Naive thymus-derived CD4-positive, alpha-beta T cell (primary cell): ENCODE data around the gene JAG2. TPM values are rescaled to one million over a fixed set of nuclear protein-coding genes. Genes with fewer than 3 reads are reported as not detected.
"Not testable (repeated sequence)": the region's sequence is repeated elsewhere in the genome, so short reads cannot be mapped to it uniquely, and the experiment has no call there.

Experiments
- ATAC-seq: fragments of 150-1000 bp; cut with Tn5 transposase; 2 replicates; pipeline ENCODE4 v1.10.0; 2021; ENCODE audit warnings: mild to moderate bottlenecking, moderate library complexity
- CTCF ChIA-PET: fragments of 350-600 bp; sonication (Branson Sonifier 250); formaldehyde crosslinking; loops from one replicate; lab custom pipeline; 2021; ENCODE audit warnings: antibody characterized with exemption; lab: Charles Lee
- POLR2A ChIA-PET: fragments of 350-600 bp; sonication (Branson Sonifier 250); formaldehyde crosslinking; loops from one replicate; lab custom pipeline; 2021; ENCODE audit warnings: antibody characterized with exemption, inconsistent platforms; lab: Charles Lee
- DNase-seq, 9 donors: peaks; one replicate each; pipeline versions ENCODE4 v3.0.0 to v3.0.0-alpha.2; 2020 to 2022; ENCODE audit warnings: mixed read lengths in 1 of 9
- H3K27ac ChIP-seq: one replicate; pipeline ENCODE4 v1.7.0; 2013; ENCODE audit warnings: mild to moderate bottlenecking, low read depth, low read length, moderate library complexity
- H3K27me3 ChIP-seq, 2 donors: one replicate each; pipeline ENCODE4 v1.7.0; 2013; ENCODE audit warnings: low read length in 2 of 2, mild to moderate bottlenecking in 2 of 2, moderate library complexity in 2 of 2; ENCODE audit not compliant: control insufficient read depth in 2 of 2, insufficient read depth in 2 of 2
- H3K36me3 ChIP-seq, 3 experiments: 1 replicate in 2 of 3; 2 replicates in 1 of 3; pipeline ENCODE4 v1.7.0; 2013; ENCODE audit warnings: low read length in 3 of 3, mild to moderate bottlenecking in 3 of 3, moderate library complexity in 1 of 3; ENCODE audit not compliant: insufficient read depth in 3 of 3, control insufficient read depth in 2 of 3
- H3K4me1 ChIP-seq, 2 donors: one replicate each; pipeline ENCODE4 v1.7.0; 2013; ENCODE audit warnings: low read length in 2 of 2, mild to moderate bottlenecking in 2 of 2, moderate library complexity in 1 of 2; ENCODE audit not compliant: control insufficient read depth in 2 of 2, insufficient read depth in 2 of 2
- H3K4me3 ChIP-seq: 2 replicates; pipeline ENCODE4 v1.7.0; 2013; ENCODE audit warnings: mild to moderate bottlenecking, low read length
- H3K9me3 ChIP-seq, 3 experiments: 1 replicate in 2 of 3; 2 replicates in 1 of 3; pipeline ENCODE4 v1.7.0; 2013; ENCODE audit warnings: low read length in 3 of 3; ENCODE audit not compliant: control insufficient read depth in 2 of 3
- H3K27ac Mint-ChIP-seq, 9 donors: one replicate each; pipeline ENCODE4 v1.8.0; 2020 to 2022; ENCODE audit warnings: mixed read lengths in 9 of 9, mild to moderate bottlenecking in 8 of 9, moderate library complexity in 5 of 9, inconsistent platforms in 2 of 9
- H3K27me3 Mint-ChIP-seq, 5 donors: one replicate each; pipeline ENCODE4 v1.8.0; 2021 to 2022; ENCODE audit warnings: mixed read lengths in 5 of 5, mild to moderate bottlenecking in 1 of 5
- H3K36me3 Mint-ChIP-seq, 5 donors: one replicate each; pipeline ENCODE4 v1.8.0; 2020 to 2022; ENCODE audit warnings: mixed read lengths in 5 of 5, mild to moderate bottlenecking in 3 of 5, inconsistent platforms in 1 of 5
- H3K4me1 Mint-ChIP-seq, 7 donors: one replicate each; pipeline ENCODE4 v1.8.0; 2020 to 2022; ENCODE audit warnings: mixed read lengths in 7 of 7, mild to moderate bottlenecking in 3 of 7, inconsistent platforms in 1 of 7
- H3K4me3 Mint-ChIP-seq, 10 donors: one replicate each; pipeline ENCODE4 v1.8.0; 2020 to 2022; ENCODE audit warnings: mild to moderate bottlenecking in 10 of 10, mixed read lengths in 10 of 10, moderate library complexity in 6 of 10, inconsistent platforms in 2 of 10
- H3K9me3 Mint-ChIP-seq, 11 donors: one replicate each; pipeline ENCODE4 v1.8.0; 2020 to 2022; ENCODE audit warnings: mixed read lengths in 11 of 11, mild to moderate bottlenecking in 4 of 11, inconsistent platforms in 1 of 11, moderate library complexity in 1 of 11
- intact Hi-C, 2 donors: fragments of 100-400 bp; cut with micrococcal nuclease; formaldehyde crosslinking; loops; one replicate each; pipeline ENCODE4 v1.15.1; 2023
- polyA plus RNA-seq, 2 donors: library from polyadenylated mRNA; unstranded; fragments of 300-500 nt; fragmentation: Illumina TruSeq; gene quantifications; one replicate each; pipeline ENCODE4 v1.2.3, GENCODE V29; 2021
- total RNA-seq, 6 experiments: library from RNA in 5 of 6; stranded (reverse) in 5 of 6; gene quantifications; 1 replicate in 5 of 6; 2 replicates in 1 of 6; pipeline ENCODE4 v1.2.3 and lab custom pipeline; 2021 to 2026

JAG2 gene
- total and polyA plus RNA-seq, 7 experiments from 2014 or later = 0.21 to 5.7 (median 1.3) TPM; not detected in 1

DNA sequence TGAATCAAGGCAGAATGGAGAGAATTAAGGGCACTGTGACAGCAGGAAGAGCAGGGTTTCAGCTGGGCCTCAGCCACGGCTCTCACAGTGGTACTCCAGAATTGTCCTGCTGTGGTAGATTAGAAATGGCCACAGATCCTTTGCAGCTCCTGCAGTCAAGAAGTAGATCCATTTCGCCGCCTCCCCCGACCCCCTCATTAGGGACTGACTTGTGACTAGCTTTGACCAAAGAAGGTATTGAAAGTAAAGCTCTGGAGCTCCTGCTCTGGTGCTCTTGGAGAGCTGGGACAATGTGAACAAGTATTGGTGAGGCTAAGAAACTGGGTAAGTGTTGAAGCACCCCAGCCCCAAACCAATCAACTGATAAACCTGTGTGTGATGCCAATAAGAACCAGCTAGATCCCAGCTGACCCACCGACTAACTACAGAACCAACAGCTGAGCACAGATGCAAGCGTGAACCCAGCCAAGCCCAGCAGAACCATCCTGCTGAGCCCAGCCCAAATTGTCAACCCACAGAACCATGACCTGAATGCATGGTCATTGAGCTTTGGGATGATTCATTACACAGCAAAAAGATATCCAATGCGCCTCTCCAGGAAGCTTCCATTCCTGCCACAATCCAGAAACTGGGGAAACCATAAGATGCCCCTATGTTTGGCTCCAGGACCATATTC, 50.7 kb downstream of the JAG2 start:
- no peaks in the 10 kb centered on the region for H3K36me3 ChIP-seq
- H3K4me1 ChIP-seq = no peaks in the 10 kb centered on the region
- no peaks in the 10 kb centered on the region for H3K4me1 Mint-ChIP-seq
- H3K27me3 Mint-ChIP-seq = peaks cover 7 to 38% (median 19%) of the 10 kb centered on the region in 5 donors
- no peak for ATAC-seq
- intact Hi-C loops = no loop called here
- H3K4me3 ChIP-seq = no peak overlapping the region
- H3K27ac ChIP-seq = no peak overlapping the region
- H3K27ac Mint-ChIP-seq = no peak overlapping the region
- H3K36me3 Mint-ChIP-seq = peaks cover 0 to 15% (median 3%) of the 10 kb centered on the region in 5 donors
- peaks cover 5 to 25% (median 17%) of the 10 kb centered on the region in 11 donors for H3K9me3 Mint-ChIP-seq
- DNase-seq = no peak
- peaks cover 0 to 15% (median 8%) of the 10 kb centered on the region in 3 experiments for H3K9me3 ChIP-seq
- CTCF ChIA-PET = interaction anchor here (0.6 kb wide), 1 partner anchor 260 kb away, joined by 4 read pairs; no protein-coding TSS in a partner anchor
- POLR2A ChIA-PET = no interaction called here
- H3K27me3 ChIP-seq = peaks cover 0 to 2% of the 10 kb centered on the region in 2 donors
- H3K4me3 Mint-ChIP-seq = no peak overlapping the region

- Mint-ChIP-seq H3K4me3 (no peak overlapping the region), H3K36me3 (peaks cover 0 to 14% (median 3%) of the 10 kb centered on the region in 5 donors), H3K27ac (no peak overlapping the region), H3K27me3 (peaks cover 7 to 33% (median 16%) of the 10 kb centered on the region in 5 donors), H3K9me3 (peaks cover 5 to 19% (median 13%) of the 10 kb centered on the region in 11 donors), H3K4me1 (no peaks in the 10 kb centered on the region)
- ChIA-PET POLR2A (no interaction called here), CTCF (interaction anchor here (0.6 kb wide), 1 partner anchor 260 kb away, joined by 4 read pairs; no protein-coding TSS in a partner anchor)
- peaks cover 0 to 15% (median 8%) of the 10 kb centered on the region in 3 experiments for H3K9me3 ChIP-seq
- DNase-seq (no peak), ATAC-seq (no peak)
- peaks cover 0 to 2% of the 10 kb centered on the region in 2 donors for H3K27me3 ChIP-seq
- H3K4me3 ChIP-seq = no peak overlapping the region
- intact Hi-C loops = no loop called here
- no peak overlapping the region for H3K27ac ChIP-seq
- no peaks in the 10 kb centered on the region for H3K4me1 ChIP-seq
- H3K36me3 ChIP-seq = no peaks in the 10 kb centered on the region
Measured at GRCh38 chr14:105117257-105117646, 51.3 kb downstream of the JAG2 start.

DNA sequence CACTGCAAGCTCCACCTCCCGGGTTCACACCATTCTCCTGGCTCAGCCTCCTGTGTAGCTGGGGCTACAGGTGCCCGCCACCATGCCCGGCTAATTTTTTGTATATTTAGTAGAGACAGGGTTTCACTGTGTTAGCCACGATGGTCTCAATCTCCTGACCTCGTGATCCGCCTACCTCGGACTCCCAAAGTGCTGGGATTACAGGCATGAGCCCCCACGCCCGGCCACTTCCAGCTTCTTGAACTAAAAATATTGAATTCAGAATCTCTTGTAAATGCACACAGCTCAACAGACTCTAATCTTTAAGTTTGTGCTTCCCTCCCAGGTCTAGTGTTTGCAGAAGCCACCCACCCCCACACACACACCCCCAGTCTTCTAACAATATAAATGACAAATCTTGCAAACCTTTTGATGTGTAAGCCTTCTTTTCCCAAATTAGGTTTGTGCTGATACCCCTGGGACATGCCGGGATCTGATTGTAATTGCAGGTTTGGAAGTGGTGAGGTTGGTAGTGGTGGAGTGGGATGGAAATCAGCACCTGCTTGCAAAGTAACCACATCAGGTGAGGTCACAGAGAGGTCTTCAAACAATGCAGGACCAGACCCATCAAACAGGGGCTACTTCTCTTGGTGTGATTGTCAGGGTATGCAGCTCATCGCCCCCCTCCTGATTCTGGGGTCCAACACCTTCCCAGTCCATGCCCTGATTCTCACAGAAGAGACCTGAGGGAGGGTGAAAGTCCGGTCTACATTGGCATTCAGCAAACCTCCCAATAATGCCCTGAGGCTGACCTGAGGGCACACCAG, 51.9 kb downstream of the JAG2 start:
- H3K4me1 Mint-ChIP-seq = no peaks in the 10 kb centered on the region
- H3K4me3 Mint-ChIP-seq = no peak overlapping the region
- no peak for ATAC-seq
- CTCF ChIA-PET = interaction anchor here (0.6 kb wide), 1 partner anchor 259 kb away, joined by 4 read pairs; no protein-coding TSS in a partner anchor
- H3K9me3 ChIP-seq = peaks cover 0 to 9% (median 5%) of the 10 kb centered on the region in 3 experiments
- no peak for DNase-seq
- no peak overlapping the region for H3K27ac Mint-ChIP-seq
- peaks cover 4 to 29% (median 16%) of the 10 kb centered on the region in 5 donors for H3K27me3 Mint-ChIP-seq
- H3K36me3 ChIP-seq = no peaks in the 10 kb centered on the region
- no peaks in the 10 kb centered on the region for H3K4me1 ChIP-seq
- no peaks in the 10 kb centered on the region for H3K27me3 ChIP-seq
- H3K27ac ChIP-seq = no peak overlapping the region
- peaks cover 0 to 13% (median 10%) of the 10 kb centered on the region in 11 donors for H3K9me3 Mint-ChIP-seq
- no peak overlapping the region for H3K4me3 ChIP-seq
- peaks cover 0 to 9% (median 0%) of the 10 kb centered on the region in 5 donors for H3K36me3 Mint-ChIP-seq
- intact Hi-C loops = no loop called here
- POLR2A ChIA-PET = no interaction called here

DNA sequence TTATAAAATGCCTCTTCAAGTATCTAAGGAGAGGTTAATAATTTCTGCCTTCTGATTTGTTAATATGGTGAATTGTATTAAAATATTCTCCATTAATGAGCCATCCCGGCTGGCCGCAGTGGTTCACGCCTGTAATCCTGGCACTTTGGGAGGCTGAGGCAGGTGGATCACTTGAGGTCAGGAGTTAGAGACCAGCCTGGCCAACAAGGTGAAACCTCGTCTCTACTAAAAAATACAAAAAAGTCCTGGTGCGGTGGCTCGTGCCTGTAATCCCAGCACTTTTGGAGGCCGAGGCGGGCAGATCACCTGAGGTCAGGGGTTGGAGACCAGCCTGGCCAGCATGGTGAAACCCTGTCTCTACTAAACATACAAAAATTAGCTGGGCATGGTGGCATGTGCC, 59.3 kb downstream of the JAG2 start:
- not testable (repeated sequence) for ATAC-seq, H3K4me1 Mint-ChIP-seq

GRCh38 chr14:105108516-105108864, 60.1 kb downstream of the JAG2 start:
- H3K9me3 ChIP-seq = no peaks in the 10 kb centered on the region
- DNase-seq (no peak), ATAC-seq (no peak)
- H3K27ac Mint-ChIP-seq = peak overlapping the region in 1 of 9 donors; percentile 41
- intact Hi-C loops = no loop called here
- peaks cover 13 to 32% (median 23%) of the 10 kb centered on the region in 5 donors for H3K27me3 Mint-ChIP-seq
- H3K4me3 Mint-ChIP-seq = no peak overlapping the region
- peaks cover 0 to 6% (median 3%) of the 10 kb centered on the region in 11 donors for H3K9me3 Mint-ChIP-seq
- no peaks in the 10 kb centered on the region for H3K36me3 ChIP-seq
- POLR2A ChIA-PET = no interaction called here
- H3K4me1 Mint-ChIP-seq = peaks cover 0 to 7% (median 4%) of the 10 kb centered on the region in 7 donors
- H3K27ac ChIP-seq = no peak overlapping the region
- H3K27me3 ChIP-seq = peaks cover 0 to 4% of the 10 kb centered on the region in 2 donors
- H3K36me3 Mint-ChIP-seq = peaks cover 0 to 7% (median 3%) of the 10 kb centered on the region in 5 donors
- H3K4me1 ChIP-seq = no peaks in the 10 kb centered on the region
- CTCF ChIA-PET = no interaction called here
- H3K4me3 ChIP-seq = no peak overlapping the region

More for the DNA sequence above, 59.3 kb downstream of the JAG2 start:
- H3K4me1 ChIP-seq, H3K4me3 ChIP-seq, H3K27ac ChIP-seq, H3K36me3 ChIP-seq, intact Hi-C loops, H3K36me3 Mint-ChIP-seq, H3K27ac Mint-ChIP-seq, CTCF ChIA-PET, H3K4me3 Mint-ChIP-seq, POLR2A ChIA-PET, H3K9me3 ChIP-seq, H3K27me3 ChIP-seq, DNase-seq, H3K9me3 Mint-ChIP-seq: not testable (repeated sequence)
- peaks cover 13 to 24% (median 18%) of the 10 kb centered on the region in 5 donors for H3K27me3 Mint-ChIP-seq

DNA sequence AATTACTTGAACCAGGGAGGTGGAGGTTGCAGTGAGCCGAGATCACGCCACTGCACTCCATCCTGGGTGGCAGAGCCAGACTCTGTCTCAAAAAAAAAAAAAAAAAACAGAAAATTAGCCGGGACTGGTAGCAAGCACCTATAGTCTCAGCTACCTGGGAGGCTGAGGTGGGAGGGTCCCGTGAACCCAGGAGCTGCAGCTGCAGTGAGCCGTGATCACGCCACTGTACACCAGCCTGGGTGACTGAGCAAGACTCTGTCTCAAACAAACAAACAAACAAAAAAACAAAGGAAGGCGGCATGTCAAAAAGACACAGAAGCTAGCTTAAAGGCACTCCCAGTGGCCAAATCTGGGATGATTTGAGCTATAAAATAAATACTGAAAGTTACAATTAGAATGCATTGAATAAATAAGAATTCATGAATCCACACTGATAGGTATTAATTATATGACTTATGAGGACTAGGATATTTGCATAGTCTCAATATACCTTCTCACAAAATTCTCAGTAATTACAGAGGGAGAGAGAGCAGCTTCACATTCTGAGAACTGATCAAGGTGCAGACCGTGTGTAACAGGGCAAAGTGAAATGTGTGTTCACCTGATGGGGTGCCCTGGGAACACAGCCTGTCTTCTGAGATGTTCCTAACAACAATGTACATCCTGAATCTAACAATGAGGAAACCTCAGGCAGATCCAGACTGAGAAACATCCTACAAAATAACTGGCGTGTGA, 60.6 kb downstream of the JAG2 start:
- no peak overlapping the region for H3K4me3 ChIP-seq
- H3K4me3 Mint-ChIP-seq = no peak overlapping the region
- POLR2A ChIA-PET = no interaction called here
- no peaks in the 10 kb centered on the region for H3K9me3 ChIP-seq
- peaks cover 0 to 7% (median 4%) of the 10 kb centered on the region in 7 donors for H3K4me1 Mint-ChIP-seq
- no peaks in the 10 kb centered on the region for H3K36me3 ChIP-seq
- H3K27ac Mint-ChIP-seq = peak overlapping the region in 1 of 9 donors; percentile 41
- intact Hi-C loops = no loop called here
- H3K36me3 Mint-ChIP-seq = peaks cover 0 to 8% (median 4%) of the 10 kb centered on the region in 5 donors
- CTCF ChIA-PET = no interaction called here
- no peaks in the 10 kb centered on the region for H3K4me1 ChIP-seq
- H3K27me3 ChIP-seq = peaks cover 0 to 8% of the 10 kb centered on the region in 2 donors
- H3K27me3 Mint-ChIP-seq = peaks cover 13 to 35% (median 25%) of the 10 kb centered on the region in 5 donors
- no peak overlapping the region for H3K27ac ChIP-seq
- DNase-seq (no peak), ATAC-seq (no peak)
- H3K9me3 Mint-ChIP-seq = peaks cover 0 to 7% (median 3%) of the 10 kb centered on the region in 11 donors
